ENCODE measurements around the gene PSMC1.

Gene PSMC1

DNA sequence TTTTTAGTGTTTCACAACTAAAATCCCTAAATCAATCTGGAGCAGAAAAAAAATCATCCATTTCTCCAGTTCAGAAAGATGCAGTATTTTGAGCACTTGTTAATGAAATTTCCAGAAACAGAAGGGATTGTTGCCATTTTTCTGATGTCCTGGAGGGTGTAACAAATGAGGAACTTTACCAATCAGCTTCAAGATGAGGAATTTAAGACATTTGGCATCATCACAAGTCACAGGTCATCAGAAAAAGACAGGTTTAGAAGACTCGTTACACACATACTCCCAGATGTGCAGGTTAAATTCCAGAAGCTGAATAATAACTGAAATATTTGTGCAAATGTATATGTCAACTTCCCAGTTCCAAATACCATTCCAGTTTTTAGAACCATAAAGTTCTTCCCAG lies 482 bp upstream of the PSMC1 start:
- peaks cover 12 to 20% (median 19%) of the 10 kb centered on the region in 3 donors for H3K36me3 ChIP-seq
- TF ChIP-seq, protein P1, sequence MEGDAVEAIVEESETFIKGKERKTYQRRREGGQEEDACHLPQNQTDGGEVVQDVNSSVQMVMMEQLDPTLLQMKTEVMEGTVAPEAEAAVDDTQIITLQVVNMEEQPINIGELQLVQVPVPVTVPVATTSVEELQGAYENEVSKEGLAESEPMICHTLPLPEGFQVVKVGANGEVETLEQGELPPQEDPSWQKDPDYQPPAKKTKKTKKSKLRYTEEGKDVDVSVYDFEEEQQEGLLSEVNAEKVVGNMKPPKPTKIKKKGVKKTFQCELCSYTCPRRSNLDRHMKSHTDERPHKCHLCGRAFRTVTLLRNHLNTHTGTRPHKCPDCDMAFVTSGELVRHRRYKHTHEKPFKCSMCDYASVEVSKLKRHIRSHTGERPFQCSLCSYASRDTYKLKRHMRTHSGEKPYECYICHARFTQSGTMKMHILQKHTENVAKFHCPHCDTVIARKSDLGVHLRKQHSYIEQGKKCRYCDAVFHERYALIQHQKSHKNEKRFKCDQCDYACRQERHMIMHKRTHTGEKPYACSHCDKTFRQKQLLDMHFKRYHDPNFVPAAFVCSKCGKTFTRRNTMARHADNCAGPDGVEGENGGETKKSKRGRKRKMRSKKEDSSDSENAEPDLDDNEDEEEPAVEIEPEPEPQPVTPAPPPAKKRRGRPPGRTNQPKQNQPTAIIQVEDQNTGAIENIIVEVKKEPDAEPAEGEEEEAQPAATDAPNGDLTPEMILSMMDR (IDR thresholded peaks at IDR 0.05), result no peak
- H3K9me3 ChIP-seq, result no peaks in the 10 kb centered on the region
- no peak for DNase-seq
- H3K27me3 ChIP-seq, result no peaks in the 10 kb centered on the region
- intact Hi-C loops (cut with DNase I; ENCODE audit: low total_unique reads), result no loop called here
- peak overlapping the region; percentile 85 to 91 for H3K27ac ChIP-seq
- peak overlapping the region; percentile 91 to 95 for H3K4me3 ChIP-seq
- peaks cover 0 to 25% (median 15%) of the 10 kb centered on the region in 4 donors for H3K4me1 ChIP-seq

DNA sequence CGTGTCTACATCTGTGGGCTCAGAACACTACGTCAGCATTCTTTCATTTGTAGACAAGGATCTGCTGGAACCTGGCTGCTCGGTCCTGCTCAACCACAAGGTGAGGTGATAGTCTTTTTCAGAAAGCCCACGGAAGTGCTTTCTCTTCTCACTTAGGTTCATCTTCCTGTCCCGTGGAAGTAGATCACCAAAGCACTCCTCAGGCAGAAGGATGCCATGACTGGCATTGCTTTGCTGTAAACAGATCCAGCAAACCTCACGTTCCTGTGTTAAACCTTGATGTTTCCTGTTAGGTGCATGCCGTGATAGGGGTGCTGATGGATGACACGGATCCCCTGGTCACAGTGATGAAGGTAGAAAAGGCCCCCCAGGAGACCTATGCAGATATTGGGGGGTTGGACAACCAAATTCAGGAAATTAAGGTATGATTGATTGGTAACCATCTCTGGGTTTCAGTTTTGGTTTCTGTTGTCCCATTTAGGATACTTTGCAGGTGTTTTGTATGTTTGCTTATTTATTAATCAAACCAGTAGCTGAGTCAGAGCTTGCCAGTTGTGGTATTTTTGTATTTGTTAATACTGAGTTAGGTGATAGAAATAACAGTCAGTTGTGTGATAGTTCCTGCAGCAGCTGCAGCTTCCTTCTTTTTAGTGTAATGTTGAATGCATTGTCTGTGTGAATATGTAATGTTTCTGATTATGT lies 7.5 kb downstream of the PSMC1 start:
- Histone ChIP-seq H3K36me3 (peaks cover 87 to 93% (median 87%) of the 10 kb centered on the region in 3 donors), H3K27me3 (no peaks in the 10 kb centered on the region), H3K4me1 (peaks cover 0 to 3% (median 0%) of the 10 kb centered on the region in 4 donors), H3K27ac (no peak overlapping the region), H3K9me3 (no peaks in the 10 kb centered on the region), H3K4me3 (no peak overlapping the region)
- DNase-seq, result no peak
- TF ChIP-seq, protein P1 (IDR thresholded peaks at IDR 0.05), result no peak
- intact Hi-C loops (cut with DNase I; ENCODE audit: low total_unique reads), result no loop called here

DNA sequence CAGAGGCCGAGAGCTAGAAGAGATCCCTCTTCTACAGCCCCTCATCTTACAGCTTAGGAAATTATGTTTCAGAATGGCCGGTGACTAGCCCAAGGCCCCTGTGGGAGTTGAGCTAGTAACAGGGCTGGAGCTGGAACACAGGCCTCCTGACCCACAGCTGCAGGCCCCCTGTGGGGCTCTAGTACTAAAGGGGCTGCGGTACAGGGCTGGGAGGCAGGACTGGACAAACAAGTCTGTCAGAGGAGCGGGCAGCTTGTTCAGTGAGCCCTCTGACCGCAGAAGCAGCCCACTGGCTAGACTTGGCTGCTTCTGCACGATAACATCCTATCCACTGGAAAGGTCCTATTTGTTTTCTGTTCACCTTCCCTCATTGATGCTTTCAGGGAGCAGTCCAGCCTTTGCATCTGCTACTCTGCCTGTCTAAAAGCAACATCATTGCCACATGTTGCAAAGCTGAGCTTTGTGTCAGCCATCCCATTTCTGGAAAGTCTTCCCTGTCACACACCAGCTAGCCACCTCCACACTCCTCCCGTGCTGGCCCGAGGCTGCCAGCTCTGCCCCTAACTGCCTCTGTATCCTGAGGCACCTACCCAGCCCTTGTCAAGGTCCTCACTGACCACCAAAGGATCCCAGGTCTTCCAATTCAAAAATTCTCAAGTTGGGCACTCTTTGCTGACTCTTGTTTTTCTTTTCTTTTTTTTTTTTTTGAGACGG lies 10.2 kb downstream of the PSMC1 start:
- no peak overlapping the region for H3K27ac ChIP-seq
- TF ChIP-seq, protein P1 (IDR thresholded peaks at IDR 0.05), result no peak
- peaks cover 87 to 95% (median 93%) of the 10 kb centered on the region in 3 donors for H3K36me3 ChIP-seq
- no peak for DNase-seq
- no peak overlapping the region for H3K4me3 ChIP-seq
- no peaks in the 10 kb centered on the region for H3K9me3 ChIP-seq
- H3K4me1 ChIP-seq, result no peaks in the 10 kb centered on the region
- intact Hi-C loops (cut with DNase I; ENCODE audit: low total_unique reads), result no loop called here
- H3K27me3 ChIP-seq, result no peaks in the 10 kb centered on the region

DNA sequence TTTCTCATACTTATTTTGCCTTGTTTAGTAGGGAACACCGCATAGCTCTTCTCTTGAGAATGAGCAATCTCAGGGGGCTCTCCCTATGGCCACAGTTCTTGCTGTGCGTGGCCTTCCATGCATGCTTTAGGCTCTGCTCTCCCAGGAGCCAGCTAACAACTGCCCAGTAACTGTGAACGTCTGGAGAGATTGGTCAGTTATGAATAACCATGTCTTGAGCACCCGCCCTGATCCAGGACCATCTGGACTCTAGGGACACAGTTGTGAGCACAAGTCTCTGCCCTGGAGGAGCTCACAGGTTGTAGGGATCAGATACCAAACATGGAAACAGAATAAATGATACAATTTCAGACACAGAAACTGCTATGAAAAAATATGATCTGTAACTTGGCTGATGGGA lies 12.1 kb downstream of the PSMC1 start:
- TF ChIP-seq, protein P1 (IDR thresholded peaks at IDR 0.05), result no peak
- intact Hi-C loops (cut with DNase I; ENCODE audit: low total_unique reads), result no loop called here
- Histone ChIP-seq H3K4me1 (peaks cover 0 to 8% (median under 1%) of the 10 kb centered on the region in 4 donors), H3K36me3 (peaks cover 90 to 96% (median 92%) of the 10 kb centered on the region in 3 donors), H3K27ac (no peak overlapping the region), H3K4me3 (no peak overlapping the region), H3K27me3 (no peaks in the 10 kb centered on the region), H3K9me3 (no peaks in the 10 kb centered on the region)
- no peak for DNase-seq

DNA sequence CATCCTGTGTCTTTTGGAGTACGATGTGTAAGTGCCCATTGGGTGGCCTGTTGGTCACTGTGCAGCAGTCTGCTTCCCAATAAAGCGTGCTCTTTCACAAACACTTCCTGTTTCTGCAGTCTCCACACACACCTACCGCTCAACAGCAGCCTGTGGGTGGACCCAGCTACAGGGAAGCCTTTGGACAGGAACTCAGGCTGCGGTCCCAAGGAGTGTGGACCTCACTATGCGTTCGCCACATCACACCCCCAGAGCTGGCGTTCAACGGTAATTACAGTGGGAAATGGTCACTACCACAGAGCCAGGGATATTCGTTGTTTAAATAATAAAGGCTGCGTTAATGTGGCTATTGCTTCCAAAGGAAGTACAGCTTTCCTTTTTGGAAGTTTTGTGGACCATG lies 16.2 kb downstream of the PSMC1 start:
- intact Hi-C loops (cut with DNase I; ENCODE audit: low total_unique reads), result no loop called here
- no peaks in the 10 kb centered on the region for H3K9me3 ChIP-seq

More for the DNA sequence above, 16.2 kb downstream of the PSMC1 start:
- Histone ChIP-seq H3K27ac (peak overlapping the region; percentile 56), H3K36me3 (peaks cover 53 to 86% (median 58%) of the 10 kb centered on the region in 3 donors), H3K4me3 (no peak overlapping the region), H3K27me3 (no peaks in the 10 kb centered on the region), H3K4me1 (peaks cover 0 to 27% (median 15%) of the 10 kb centered on the region in 4 donors)
- TF ChIP-seq, protein P1 (IDR thresholded peaks at IDR 0.05), result no peak
- no peak for DNase-seq
